OCI-LY3 (cell line): ENCODE data around the gene MGAT3.

Experiments
- H2AFZ ChIP-seq: fragments of 200-600, 300-600 bp; shearing (Covaris generic); 2 replicates; pipeline ENCODE4 v1.6.0; 2014; ENCODE audit warnings: antibody characterized with exemption, low read depth, low read length
- H3K27ac ChIP-seq: fragments of 200-600, 300-600 bp; sonication (generic); 2 replicates; pipeline ENCODE4 v1.5.1; 2014; ENCODE audit warnings: mild to moderate bottlenecking, low read length, moderate library complexity, mixed read lengths
- H3K27me3 ChIP-seq: fragments of 200-600, 300-600 bp; sonication (generic); 2 replicates; pipeline ENCODE4 v1.6.1; 2014; ENCODE audit warnings: low read depth, low read length, mixed read lengths
- H3K36me3 ChIP-seq: fragments of 200-600, 300-600 bp; sonication (generic); replicated peaks from 2 replicates; pipeline ENCODE3; 2014; ENCODE audit warnings: low read depth, low read length, mixed read lengths
- H3K4me1 ChIP-seq: fragments of 300-600, 200-600 bp; sonication (generic); 2 replicates; pipeline ENCODE4 v1.6.1; 2014; ENCODE audit warnings: low read length, mixed read lengths
- H3K4me2 ChIP-seq: fragments of 200-600, 300-600 bp; sonication (generic); 2 replicates; pipeline ENCODE4 v1.6.1; 2014; ENCODE audit warnings: low read length, mixed read lengths
- H3K4me3 ChIP-seq: fragments of 300-600, 200-600 bp; sonication (generic); 2 replicates; pipeline ENCODE4 v1.5.1; 2014; ENCODE audit warnings: antibody characterized with exemption, mild to moderate bottlenecking, low read length, moderate library complexity
- H3K79me2 ChIP-seq: fragments of 300-600, 200-600 bp; shearing (Covaris generic); 2 replicates; pipeline ENCODE4 v1.6.1; 2014; ENCODE audit warnings: mild to moderate bottlenecking, low read length, mixed read lengths
- H3K9ac ChIP-seq: fragments of 300-600, 200-600 bp; shearing (Covaris generic); 2 replicates; pipeline ENCODE4 v1.6.0; 2014; ENCODE audit warnings: mild to moderate bottlenecking, low read length, moderate library complexity
- H3K9me3 ChIP-seq: fragments of 200-600, 300-600 bp; shearing (Covaris generic); 2 replicates; pipeline ENCODE4 v1.6.1; 2014; ENCODE audit warnings: low read length, mixed read lengths; ENCODE audit not compliant: insufficient read depth
- H4K20me1 ChIP-seq: fragments of 200-600, 300-600 bp; sonication (generic); 2 replicates; pipeline ENCODE4 v1.6.1; 2016; ENCODE audit warnings: low read length, mixed read lengths; ENCODE audit not compliant: insufficient read depth
- CTCF ChIP-seq: fragments of 200-600, 300-600 bp; sonication (generic); IDR thresholded peaks from 2 replicates; pipeline ENCODE4 v1.5.1; 2014; ENCODE audit warnings: antibody characterized with exemption, low read length, low read depth
- EZH2phosphoT487 ChIP-seq: fragments of 200-600 bp; shearing (Covaris generic); IDR thresholded peaks from 2 replicates; pipeline ENCODE4 v1.6.1; 2018; ENCODE audit warnings: antibody characterized with exemption, mixed run types, low read depth

MGAT3 gene

GRCh38 chr22:39457198-39457555, 365 bp downstream of the MGAT3 start:
- H3K27ac ChIP-seq: peak overlapping the region; percentile 95
- H3K9me3 ChIP-seq: no peaks in the 10 kb centered on the region
- peak overlapping the region; percentile 86 for H3K4me3 ChIP-seq
- H3K36me3 ChIP-seq: peaks cover 51% of the 10 kb centered on the region
- H3K4me1 ChIP-seq: peaks cover 78% of the 10 kb centered on the region
- H3K79me2 ChIP-seq: peaks cover 96% of the 10 kb centered on the region
- peaks cover 45% of the 10 kb centered on the region for H4K20me1 ChIP-seq
- H3K27me3 ChIP-seq: no peaks in the 10 kb centered on the region
- peak overlapping the region; percentile 96 for H3K4me2 ChIP-seq
- TF ChIP-seq EZH2phosphoT487 (no peak), CTCF (no peak)
- peak overlapping the region; percentile 97 for H3K9ac ChIP-seq
- no peak overlapping the region for H2AFZ ChIP-seq

- H3K27me3 ChIP-seq: no peaks in the 10 kb centered on the region
Measured at GRCh38 chr22:39457556-39458443, 988 bp downstream of the MGAT3 start.

GRCh38 chr22:39458444-39459083, 1.8 kb downstream of the MGAT3 start:
- Histone ChIP-seq H3K79me2 (peaks cover 96% of the 10 kb centered on the region), H3K4me1 (peaks cover 78% of the 10 kb centered on the region), H3K4me2 (peak overlapping the region; percentile 96), H3K4me3 (peak overlapping the region; percentile 86), H2AFZ (no peak overlapping the region), H3K27me3 (no peaks in the 10 kb centered on the region), H3K9me3 (no peaks in the 10 kb centered on the region), H4K20me1 (peaks cover 31% of the 10 kb centered on the region), H3K9ac (peak overlapping the region; percentile 97), H3K27ac (peak overlapping the region; percentile 95), H3K36me3 (peaks cover 44% of the 10 kb centered on the region)
- TF ChIP-seq EZH2phosphoT487: no peak
- TF ChIP-seq CTCF: no peak

More at GRCh38 chr22:39457556-39458443, 988 bp downstream of the MGAT3 start:
- Histone ChIP-seq H3K9ac (peak overlapping the region; percentile 97), H3K9me3 (no peaks in the 10 kb centered on the region), H3K79me2 (peaks cover 96% of the 10 kb centered on the region), H3K27ac (peak overlapping the region; percentile 95), H3K4me2 (peak overlapping the region; percentile 96), H3K36me3 (peaks cover 48% of the 10 kb centered on the region), H4K20me1 (peaks cover 39% of the 10 kb centered on the region), H3K4me1 (peaks cover 78% of the 10 kb centered on the region), H3K4me3 (peak overlapping the region; percentile 86), H2AFZ (no peak overlapping the region)
- TF ChIP-seq EZH2phosphoT487: no peak
- peak; percentile 15; the same call in 1 of the 2 replicates for TF ChIP-seq CTCF

GRCh38 chr22:39459681-39460080, 2.9 kb downstream of the MGAT3 start:
- Histone ChIP-seq H3K79me2 (peaks cover 94% of the 10 kb centered on the region), H3K27me3 (no peaks in the 10 kb centered on the region)

More at GRCh38 chr22:39459681-39460080, 2.9 kb downstream of the MGAT3 start:
- peak overlapping the region; percentile 95 for H3K27ac ChIP-seq
- H3K4me3 ChIP-seq: peak overlapping the region; percentile 86; the same call in 1 of the 2 replicates
- no peaks in the 10 kb centered on the region for H3K9me3 ChIP-seq
- peaks cover 79% of the 10 kb centered on the region for H3K4me1 ChIP-seq
- H3K36me3 ChIP-seq: peaks cover 38% of the 10 kb centered on the region
- H2AFZ ChIP-seq: no peak overlapping the region
- TF ChIP-seq CTCF (no peak), EZH2phosphoT487 (no peak)
- H3K4me2 ChIP-seq: peak overlapping the region; percentile 96
- peaks cover 20% of the 10 kb centered on the region; the same call in 1 of the 2 replicates for H4K20me1 ChIP-seq
- peak overlapping the region; percentile 97 for H3K9ac ChIP-seq
